CD4-positive, CD25-positive, alpha-beta regulatory T cell (primary cell): ENCODE data around the gene SLAMF1. TPM values are rescaled to one million over a fixed set of nuclear protein-coding genes. Genes with fewer than 3 reads are reported as not detected.

Experiments used
- ATAC-seq, 2 donors: fragments of 150-1000 bp; cut with Tn5 transposase; one replicate each; pipeline ENCODE4 v1.10.0; 2021; ENCODE audit warnings: low read depth in 2 of 2, moderate number of reproducible peaks in 2 of 2, moderate library complexity in 1 of 2
- DNase-seq, 3 donors: peaks; one replicate each; pipeline versions ENCODE4 v3.0.0 to v3.0.0-alpha.2; 2012 to 2022; ENCODE audit warnings: mixed read lengths in 1 of 3
- H3K27ac ChIP-seq: one replicate; pipeline ENCODE4 v1.7.0; 2013; ENCODE audit warnings: mild to moderate bottlenecking, low read length; ENCODE audit not compliant: insufficient read depth, poor library complexity, severe bottlenecking
- H3K27me3 ChIP-seq: one replicate; pipeline ENCODE4 v1.7.0; 2013; ENCODE audit warnings: low read length; ENCODE audit not compliant: control insufficient read depth, insufficient read depth
- H3K36me3 ChIP-seq: one replicate; pipeline ENCODE4 v1.7.0; 2013; ENCODE audit warnings: mild to moderate bottlenecking, low read length, moderate library complexity; ENCODE audit not compliant: control insufficient read depth, insufficient read depth
- H3K4me1 ChIP-seq: 2 replicates; pipeline ENCODE4 v1.7.0; 2013; ENCODE audit warnings: mild to moderate bottlenecking, low read length; ENCODE audit not compliant: insufficient read depth, control insufficient read depth, poor library complexity, severe bottlenecking
- H3K4me3 ChIP-seq: one replicate; pipeline ENCODE4 v1.7.0; 2013; ENCODE audit warnings: low read depth, mild to moderate bottlenecking, low read length, moderate library complexity
- H3K9me3 ChIP-seq, 2 experiments: 1 replicate in 1 of 2; 2 replicates in 1 of 2; pipeline ENCODE4 v1.7.0; 2013; ENCODE audit warnings: low read length in 2 of 2, mild to moderate bottlenecking in 1 of 2, moderate library complexity in 1 of 2; ENCODE audit not compliant: control insufficient read depth in 2 of 2
- H3K27ac Mint-ChIP-seq, 3 donors: one replicate each; pipeline ENCODE4 v1.8.0; 2020 to 2022; ENCODE audit warnings: mild to moderate bottlenecking in 3 of 3, mixed read lengths in 3 of 3, moderate library complexity in 2 of 3
- H3K27me3 Mint-ChIP-seq: one replicate; pipeline ENCODE4 v1.8.0; 2022; ENCODE audit warnings: mild to moderate bottlenecking, mixed read lengths
- H3K36me3 Mint-ChIP-seq: one replicate; pipeline ENCODE4 v1.8.0; 2020; ENCODE audit warnings: mixed read lengths
- H3K4me1 Mint-ChIP-seq, 4 donors: one replicate each; pipeline ENCODE4 v1.8.0; 2020 to 2022; ENCODE audit warnings: mixed read lengths in 4 of 4, mild to moderate bottlenecking in 1 of 4
- H3K4me3 Mint-ChIP-seq, 4 donors: one replicate each; pipeline ENCODE4 v1.8.0; 2020 to 2022; ENCODE audit warnings: mild to moderate bottlenecking in 4 of 4, mixed read lengths in 4 of 4, moderate library complexity in 3 of 4
- H3K9me3 Mint-ChIP-seq, 7 donors: one replicate each; pipeline ENCODE4 v1.8.0; 2020 to 2022; ENCODE audit warnings: mixed read lengths in 7 of 7, mild to moderate bottlenecking in 3 of 7, moderate library complexity in 2 of 7
- polyA plus RNA-seq, 4 donors: library from polyadenylated mRNA; unstranded; fragments of 300-500 nt; fragmentation: Illumina TruSeq; gene quantifications; one replicate each; pipeline ENCODE4 v1.2.3, GENCODE V29; 2021
- total RNA-seq: library from RNA; stranded (reverse); gene quantifications from one replicate; pipeline ENCODE4 v1.2.3, GENCODE V29; 2022

SLAMF1 gene
- total and polyA plus RNA-seq, 5 donors from 2014 or later, result 33.5 to 70.3 (median 44.2) TPM

GRCh38 chr1:160608941-160609340 is 37.9 kb downstream of the SLAMF1 start:
- Histone ChIP-seq H3K36me3 (peaks cover 67% of the 10 kb centered on the region), H3K4me1 (peaks cover 11% of the 10 kb centered on the region), H3K27me3 (no peaks in the 10 kb centered on the region), H3K4me3 (no peak overlapping the region), H3K9me3 (peaks cover 0 to 3% of the 10 kb centered on the region in 2 experiments), H3K27ac (no peak overlapping the region)
- Mint-ChIP-seq H3K36me3 (peaks cover 51% of the 10 kb centered on the region), H3K4me3 (no peak overlapping the region), H3K4me1 (peaks cover 8 to 36% (median 32%) of the 10 kb centered on the region in 4 donors), H3K27me3 (no peaks in the 10 kb centered on the region), H3K27ac (peak overlapping the region in 1 of 3 donors; percentile 49), H3K9me3 (peaks cover 0 to 6% (median 2%) of the 10 kb centered on the region in 7 donors)
- DNase-seq (no peak), ATAC-seq (no peak)

- H3K9me3 ChIP-seq, result peaks cover 0 to 3% of the 10 kb centered on the region in 2 experiments
- no peak overlapping the region for H3K27ac ChIP-seq
- Mint-ChIP-seq H3K4me1 (peaks cover 8 to 35% (median 29%) of the 10 kb centered on the region in 4 donors), H3K27ac (peak overlapping the region in 2 of 3 donors; percentile 49 to 81), H3K36me3 (peaks cover 48% of the 10 kb centered on the region), H3K9me3 (peaks cover 0 to 7% (median 2%) of the 10 kb centered on the region in 7 donors), H3K27me3 (no peaks in the 10 kb centered on the region), H3K4me3 (no peak overlapping the region)
- peaks cover 63% of the 10 kb centered on the region for H3K36me3 ChIP-seq
- ATAC-seq (no peak), DNase-seq (no peak)
- H3K27me3 ChIP-seq, result no peaks in the 10 kb centered on the region
- H3K4me1 ChIP-seq, result peaks cover 11% of the 10 kb centered on the region
- no peak overlapping the region for H3K4me3 ChIP-seq
Measured at GRCh38 chr1:160608514-160608913, 38.3 kb downstream of the SLAMF1 start.

GRCh38 chr1:160608057-160608456 is 38.8 kb downstream of the SLAMF1 start:
- Mint-ChIP-seq H3K4me1 (peaks cover 8 to 35% (median 26%) of the 10 kb centered on the region in 4 donors), H3K27ac (peak overlapping the region in 2 of 3 donors; percentile 49 to 81), H3K9me3 (peaks cover 0 to 7% (median 3%) of the 10 kb centered on the region in 7 donors), H3K36me3 (peaks cover 46% of the 10 kb centered on the region), H3K4me3 (no peak overlapping the region), H3K27me3 (no peaks in the 10 kb centered on the region)
- no peak overlapping the region for H3K4me3 ChIP-seq
- peaks cover 11% of the 10 kb centered on the region for H3K4me1 ChIP-seq
- H3K36me3 ChIP-seq, result peaks cover 59% of the 10 kb centered on the region
- peaks cover 0 to 3% of the 10 kb centered on the region in 2 experiments for H3K9me3 ChIP-seq
- no peak for ATAC-seq
- DNase-seq, result no peak
- H3K27ac ChIP-seq, result no peak overlapping the region
- H3K27me3 ChIP-seq, result no peaks in the 10 kb centered on the region

- H3K27me3 Mint-ChIP-seq, result no peaks in the 10 kb centered on the region
- peaks cover 0 to 9% (median 4%) of the 10 kb centered on the region in 7 donors for H3K9me3 Mint-ChIP-seq
- ATAC-seq, result no peak
- no peak overlapping the region for H3K4me3 Mint-ChIP-seq
- Histone ChIP-seq H3K4me3 (no peak overlapping the region), H3K36me3 (peaks cover 55% of the 10 kb centered on the region), H3K9me3 (peaks cover 0 to 3% of the 10 kb centered on the region in 2 experiments), H3K4me1 (peaks cover 11% of the 10 kb centered on the region), H3K27ac (peak overlapping the region; percentile 48), H3K27me3 (no peaks in the 10 kb centered on the region)
- DNase-seq, result no peak
- peak overlapping the region in 2 of 3 donors; percentile 42 to 78 for H3K27ac Mint-ChIP-seq
- H3K36me3 Mint-ChIP-seq, result peaks cover 47% of the 10 kb centered on the region
- H3K4me1 Mint-ChIP-seq, result peaks cover 8 to 35% (median 26%) of the 10 kb centered on the region in 4 donors
Measured at GRCh38 chr1:160607672-160608032, 39.2 kb downstream of the SLAMF1 start.

- peak overlapping the region; percentile 48 for H3K27ac ChIP-seq
Measured at GRCh38 chr1:160607011-160607671, 39.7 kb downstream of the SLAMF1 start.

GRCh38 chr1:160606611-160607010 is 40.2 kb downstream of the SLAMF1 start:
- Mint-ChIP-seq H3K4me1 (peaks cover 8 to 35% (median 26%) of the 10 kb centered on the region in 4 donors), H3K4me3 (peak overlapping the region in 1 of 4 donors; percentile 46)
- no peak for ATAC-seq

More at GRCh38 chr1:160607011-160607671, 39.7 kb downstream of the SLAMF1 start:
- H3K27me3 Mint-ChIP-seq, result no peaks in the 10 kb centered on the region
- Histone ChIP-seq H3K27me3 (no peaks in the 10 kb centered on the region), H3K4me3 (no peak overlapping the region), H3K36me3 (peaks cover 50% of the 10 kb centered on the region), H3K9me3 (peaks cover 0 to 3% of the 10 kb centered on the region in 2 experiments), H3K4me1 (peaks cover 11% of the 10 kb centered on the region)
- peaks cover 0 to 11% (median 4%) of the 10 kb centered on the region in 7 donors for H3K9me3 Mint-ChIP-seq
- H3K4me1 Mint-ChIP-seq, result peaks cover 8 to 35% (median 26%) of the 10 kb centered on the region in 4 donors
- H3K4me3 Mint-ChIP-seq, result peak overlapping the region in 2 of 4 donors; percentile 5 to 46
- DNase-seq (peak; percentile 56 to 90 (median 84)), ATAC-seq (peak; percentile 96 to 98)
- H3K36me3 Mint-ChIP-seq, result peaks cover 45% of the 10 kb centered on the region
- H3K27ac Mint-ChIP-seq, result peak overlapping the region; percentile 42 to 78 (median 73)

GRCh38 chr1:160605792-160606479 is 40.9 kb downstream of the SLAMF1 start:
- H3K4me1 Mint-ChIP-seq, result peaks cover 8 to 33% (median 26%) of the 10 kb centered on the region in 4 donors
- DNase-seq, result no peak
- peaks cover 4 to 5% of the 10 kb centered on the region in 2 experiments for H3K9me3 ChIP-seq
- H3K36me3 Mint-ChIP-seq, result peaks cover 44% of the 10 kb centered on the region
- peaks cover 11% of the 10 kb centered on the region for H3K4me1 ChIP-seq
- peaks cover 38% of the 10 kb centered on the region for H3K36me3 ChIP-seq
- peaks cover 5% of the 10 kb centered on the region for H3K27me3 Mint-ChIP-seq
- ATAC-seq, result no peak
- H3K9me3 Mint-ChIP-seq, result peaks cover 0 to 23% (median 7%) of the 10 kb centered on the region in 7 donors
- H3K4me3 ChIP-seq, result no peak overlapping the region
- H3K4me3 Mint-ChIP-seq, result no peak overlapping the region
- no peaks in the 10 kb centered on the region for H3K27me3 ChIP-seq
- peak overlapping the region in 2 of 3 donors; percentile 21 to 62 for H3K27ac Mint-ChIP-seq
- H3K27ac ChIP-seq, result no peak overlapping the region

More at GRCh38 chr1:160606611-160607010, 40.2 kb downstream of the SLAMF1 start:
- H3K36me3 ChIP-seq, result peaks cover 45% of the 10 kb centered on the region
- no peak overlapping the region for H3K27ac ChIP-seq
- H3K4me3 ChIP-seq, result no peak overlapping the region
- Mint-ChIP-seq H3K36me3 (peaks cover 49% of the 10 kb centered on the region), H3K27me3 (no peaks in the 10 kb centered on the region), H3K27ac (peak overlapping the region; percentile 42 to 78 (median 73)), H3K9me3 (peaks cover 0 to 16% (median 7%) of the 10 kb centered on the region in 7 donors)
- peaks cover 11% of the 10 kb centered on the region for H3K4me1 ChIP-seq
- peaks cover 3% of the 10 kb centered on the region in 2 experiments for H3K9me3 ChIP-seq
- DNase-seq, result no peak
- no peaks in the 10 kb centered on the region for H3K27me3 ChIP-seq
